Inferior parietal cortex (tissue), 1 donor: ENCODE measurements around the gene TMEM106C.

ENCODE experiments used
- DNase-seq: peaks from one replicate; pipeline ENCODE4 v3.0.0-alpha.2; 2016; ENCODE audit errors: extremely low spot score

Gene TMEM106C

GRCh38 chr12:47979686-47980085, 16.3 kb downstream of the TMEM106C start:
- no peak for DNase-seq

GRCh38 chr12:47980197-47980596, 16.8 kb downstream of the TMEM106C start:
- no peak for DNase-seq

- DNase-seq, result no peak
Observed at GRCh38 chr12:47980779-47981495, 17.5 kb downstream of the TMEM106C start.

GRCh38 chr12:47981496-47982260, 18.3 kb downstream of the TMEM106C start:
- no peak for DNase-seq

- DNase-seq, result no peak
Observed at GRCh38 chr12:47982311-47982710, 18.9 kb downstream of the TMEM106C start.

GRCh38 chr12:47982770-47983169, 19.4 kb downstream of the TMEM106C start:
- no peak for DNase-seq

- DNase-seq, result no peak
Observed at GRCh38 chr12:47983541-47984115, 20.2 kb downstream of the TMEM106C start.

GRCh38 chr12:47984331-47984801, 21.0 kb downstream of the TMEM106C start:
- DNase-seq, result no peak

- no peak for DNase-seq
Observed at GRCh38 chr12:47985596-47986290, 22.3 kb downstream of the TMEM106C start.

- DNase-seq, result no peak
Observed at GRCh38 chr12:47986291-47986660, 22.9 kb downstream of the TMEM106C start.

GRCh38 chr12:47986832-47987231, 23.4 kb downstream of the TMEM106C start:
- DNase-seq, result no peak

- no peak for DNase-seq
Observed at GRCh38 chr12:47987411-47988072, 24.1 kb downstream of the TMEM106C start.

- no peak for DNase-seq
Observed at GRCh38 chr12:47988073-47989022, 25.0 kb downstream of the TMEM106C start.

- no peak for DNase-seq
Observed at GRCh38 chr12:47989023-47989417, 25.6 kb downstream of the TMEM106C start.

GRCh38 chr12:47989666-47990065, 26.3 kb downstream of the TMEM106C start:
- no peak for DNase-seq

GRCh38 chr12:47990351-47991105, 27.1 kb downstream of the TMEM106C start:
- DNase-seq, result no peak

GRCh38 chr12:47991106-47992061, 28.0 kb downstream of the TMEM106C start:
- no peak for DNase-seq

- no peak for DNase-seq
Observed at GRCh38 chr12:47992776-47993175, 29.4 kb downstream of the TMEM106C start.

GRCh38 chr12:47993491-47993890, 30.1 kb downstream of the TMEM106C start:
- DNase-seq, result no peak
